Colonic mucosa (tissue), 4 donors: ENCODE results near the gene SLC30A4. TPM values are rescaled to one million over a fixed set of nuclear protein-coding genes. Genes with fewer than 3 reads are reported as not detected.

Experiments
- DNase-seq: peaks from one replicate; pipeline ENCODE4 v3.0.0-alpha.2; 2020
- H3K27ac ChIP-seq: fragments of 200-600 bp; one replicate; pipeline ENCODE4 v1.8.0; 2021
- H3K27me3 ChIP-seq: fragments of 200-600 bp; one replicate; pipeline ENCODE4 v1.8.0; 2021
- H3K36me3 ChIP-seq: fragments of 200-600 bp; one replicate; pipeline ENCODE4 v1.8.0; 2021
- H3K4me1 ChIP-seq: fragments of 200-600 bp; one replicate; pipeline ENCODE4 v1.8.0; 2021; ENCODE audit warnings: mild to moderate bottlenecking
- H3K4me3 ChIP-seq: fragments of 200-600 bp; one replicate; pipeline ENCODE4 v1.8.0; 2021
- H3K9ac ChIP-seq, 2 donors: one replicate each; pipeline ENCODE4 v1.7.0; 2013; ENCODE audit warnings: control low read depth in 2 of 2, low read depth in 2 of 2, low read length in 2 of 2
- H3K9me3 ChIP-seq: fragments of 200-600 bp; one replicate; pipeline ENCODE4 v1.8.0; 2021
- intact Hi-C: fragments of 100-400 bp; cut with DNase I; formaldehyde crosslinking; loops from one replicate; pipeline ENCODE4 v1.14.1; 2022
- total RNA-seq, 2 donors: library from RNA; stranded (reverse); fragmentation: NEBNext Ultra II Directional in 1 of 2; extraction: Animal tissue kit (Norgen Biotek cat#: 25700) in 1 of 2; gene quantifications; one replicate each; pipeline ENCODE4 v1.2.1, GENCODE V29; 2021
- TF ChIP-seq, protein P1 (sequence below): fragments of 200-600 bp; IDR thresholded peaks from one replicate; pipeline ENCODE4 v1.8.0; 2022; ENCODE audit warnings: antibody characterized with exemption, mild to moderate bottlenecking
- donor health status: healthy.
- donor health status: DM: no; HTN: no; CAD: no.
- donor health status: DM: no; HTN: no; CAD: no.

SLC30A4 gene, protein sequence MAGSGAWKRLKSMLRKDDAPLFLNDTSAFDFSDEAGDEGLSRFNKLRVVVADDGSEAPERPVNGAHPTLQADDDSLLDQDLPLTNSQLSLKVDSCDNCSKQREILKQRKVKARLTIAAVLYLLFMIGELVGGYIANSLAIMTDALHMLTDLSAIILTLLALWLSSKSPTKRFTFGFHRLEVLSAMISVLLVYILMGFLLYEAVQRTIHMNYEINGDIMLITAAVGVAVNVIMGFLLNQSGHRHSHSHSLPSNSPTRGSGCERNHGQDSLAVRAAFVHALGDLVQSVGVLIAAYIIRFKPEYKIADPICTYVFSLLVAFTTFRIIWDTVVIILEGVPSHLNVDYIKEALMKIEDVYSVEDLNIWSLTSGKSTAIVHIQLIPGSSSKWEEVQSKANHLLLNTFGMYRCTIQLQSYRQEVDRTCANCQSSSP
- 10 to 100 TPM in 1 of 2 donors, 1 to 10 TPM in 1; 4.5 to 10.7 TPM for total RNA-seq

DNA sequence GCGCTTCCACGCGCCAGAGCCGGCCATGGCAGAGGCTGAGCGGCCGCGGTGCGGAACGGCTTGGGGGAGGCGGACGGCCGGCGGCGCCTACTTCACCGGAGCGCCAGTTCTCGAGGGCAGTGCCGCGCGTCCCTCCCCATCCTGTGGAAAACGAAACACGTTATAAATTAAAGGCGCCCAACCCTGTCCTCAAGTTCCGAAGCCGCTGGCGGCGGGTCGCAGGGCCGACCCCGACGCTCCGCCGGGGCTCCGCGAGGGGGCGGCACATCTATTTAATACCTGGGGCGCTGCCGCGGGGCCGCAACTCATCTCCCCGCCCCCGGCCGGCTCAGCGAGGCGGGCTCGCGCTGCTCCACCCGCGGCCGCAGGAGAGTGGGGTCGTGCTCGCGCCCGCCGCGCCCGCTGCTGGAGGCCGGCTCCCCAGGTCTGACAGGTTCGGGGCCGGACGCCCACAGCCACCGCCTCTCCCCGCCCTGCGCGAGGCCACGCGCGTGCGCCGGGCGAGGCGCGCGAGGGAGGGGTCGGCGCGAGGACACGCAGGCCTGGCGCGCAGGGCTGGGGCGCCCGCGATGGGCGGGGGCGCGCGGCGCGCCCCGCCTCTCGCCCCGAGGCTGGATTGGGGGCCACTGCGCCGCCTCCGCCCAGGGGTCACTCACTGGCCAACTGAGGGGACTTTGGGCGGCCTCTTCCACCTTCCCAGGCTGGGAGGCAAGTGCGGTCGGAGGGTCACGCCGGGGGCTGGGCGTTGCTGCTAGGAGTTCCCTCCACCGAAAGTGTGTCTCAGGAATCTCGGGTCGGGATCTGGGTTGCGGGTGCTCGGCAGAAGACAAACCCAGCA, at the start of gene SLC30A4:
Gene SLC30A4, minus strand, starts transcription at position 428 of the 838 bp plus-strand sequence. Its CDS starts 401 bp downstream, at position 27.
- DNase-seq = peak; percentile 65
- TF ChIP-seq, protein P1, sequence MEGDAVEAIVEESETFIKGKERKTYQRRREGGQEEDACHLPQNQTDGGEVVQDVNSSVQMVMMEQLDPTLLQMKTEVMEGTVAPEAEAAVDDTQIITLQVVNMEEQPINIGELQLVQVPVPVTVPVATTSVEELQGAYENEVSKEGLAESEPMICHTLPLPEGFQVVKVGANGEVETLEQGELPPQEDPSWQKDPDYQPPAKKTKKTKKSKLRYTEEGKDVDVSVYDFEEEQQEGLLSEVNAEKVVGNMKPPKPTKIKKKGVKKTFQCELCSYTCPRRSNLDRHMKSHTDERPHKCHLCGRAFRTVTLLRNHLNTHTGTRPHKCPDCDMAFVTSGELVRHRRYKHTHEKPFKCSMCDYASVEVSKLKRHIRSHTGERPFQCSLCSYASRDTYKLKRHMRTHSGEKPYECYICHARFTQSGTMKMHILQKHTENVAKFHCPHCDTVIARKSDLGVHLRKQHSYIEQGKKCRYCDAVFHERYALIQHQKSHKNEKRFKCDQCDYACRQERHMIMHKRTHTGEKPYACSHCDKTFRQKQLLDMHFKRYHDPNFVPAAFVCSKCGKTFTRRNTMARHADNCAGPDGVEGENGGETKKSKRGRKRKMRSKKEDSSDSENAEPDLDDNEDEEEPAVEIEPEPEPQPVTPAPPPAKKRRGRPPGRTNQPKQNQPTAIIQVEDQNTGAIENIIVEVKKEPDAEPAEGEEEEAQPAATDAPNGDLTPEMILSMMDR = peak; percentile 15
- H3K4me3 ChIP-seq = peak within 1 kb of the TSS; percentile 66
- intact Hi-C loops = loop anchor here (10.0 kb wide), 1 partner anchor 62 kb away; the partner anchor contains the start of gene BLOC1S6
- no peaks in the 10 kb centered on the region for H3K36me3 ChIP-seq
- H3K4me1 ChIP-seq = peaks cover 7% of the 10 kb centered on the region
- H3K27ac ChIP-seq = peak within 1 kb of the TSS; percentile 81
- H3K9me3 ChIP-seq = no peaks in the 10 kb centered on the region
- H3K27me3 ChIP-seq = no peaks in the 10 kb centered on the region
- H3K9ac ChIP-seq = peak within 1 kb of the TSS; percentile 63 to 76

DNA sequence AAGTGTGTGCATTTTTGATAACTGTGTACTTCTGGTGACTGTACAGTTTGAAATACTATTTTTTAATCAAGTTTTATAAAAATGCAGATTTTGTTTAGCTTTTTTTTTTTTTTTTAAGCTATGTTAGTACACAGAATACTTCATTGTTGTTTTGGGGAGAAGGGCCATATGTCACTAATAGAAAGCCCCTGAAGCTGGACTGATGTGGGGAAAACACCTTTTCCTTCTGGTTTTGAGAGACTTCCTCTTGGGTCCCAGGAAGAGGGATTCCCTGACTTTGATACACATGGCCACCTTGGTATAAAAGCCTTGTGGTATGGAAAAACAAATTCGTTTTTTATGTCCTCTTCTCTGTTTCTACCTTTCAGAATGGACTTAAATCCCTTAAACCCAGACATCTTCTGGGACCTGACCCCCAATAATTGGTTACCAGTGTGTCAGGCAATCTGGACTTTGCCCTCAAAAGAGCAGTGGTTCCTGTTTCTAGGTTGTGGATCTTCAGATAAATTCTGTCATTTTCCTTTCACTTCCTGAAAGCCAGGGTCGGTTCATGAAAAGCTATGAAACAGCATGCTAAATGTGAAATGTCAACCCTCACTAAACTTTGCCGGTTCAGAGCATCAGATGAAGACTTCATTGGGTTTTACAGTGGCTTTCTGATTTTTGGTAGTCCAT, 33.5 kb upstream of the SLC30A4 start:
- Histone ChIP-seq H3K27ac (no peak overlapping the region), H3K4me1 (no peaks in the 10 kb centered on the region), H3K4me3 (no peak overlapping the region), H3K27me3 (no peaks in the 10 kb centered on the region), H3K9ac (no peak overlapping the region), H3K36me3 (no peaks in the 10 kb centered on the region), H3K9me3 (no peaks in the 10 kb centered on the region)
- intact Hi-C loops = no loop called here
- TF ChIP-seq, protein P1 = no peak
- no peak for DNase-seq

DNA sequence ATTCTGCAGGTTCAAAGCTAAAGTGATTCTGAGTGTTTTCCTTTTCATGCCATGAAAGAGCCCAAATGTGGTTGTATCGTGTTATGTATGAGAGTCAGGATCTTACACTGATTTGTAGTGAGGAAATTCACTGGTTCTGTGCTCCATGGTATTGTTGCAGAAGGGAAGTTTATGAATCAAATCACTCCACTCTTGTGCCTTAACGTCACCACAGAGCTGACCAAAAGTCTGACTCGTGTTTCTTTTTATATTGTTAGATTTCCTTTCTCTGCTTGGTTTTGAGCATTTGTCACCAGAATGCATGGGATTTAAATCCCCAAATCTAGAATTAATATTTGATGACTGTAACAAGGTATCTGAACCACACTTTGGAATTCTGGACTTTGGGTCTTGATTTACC, 29.1 kb upstream of the SLC30A4 start:
- H3K27ac ChIP-seq = no peak overlapping the region
- intact Hi-C loops = no loop called here
- H3K4me3 ChIP-seq = no peak overlapping the region
- TF ChIP-seq, protein P1 = no peak
- no peaks in the 10 kb centered on the region for H3K9me3 ChIP-seq
- H3K27me3 ChIP-seq = no peaks in the 10 kb centered on the region
- no peak for DNase-seq
- no peak overlapping the region for H3K9ac ChIP-seq
- H3K4me1 ChIP-seq = no peaks in the 10 kb centered on the region
- no peaks in the 10 kb centered on the region for H3K36me3 ChIP-seq

DNA sequence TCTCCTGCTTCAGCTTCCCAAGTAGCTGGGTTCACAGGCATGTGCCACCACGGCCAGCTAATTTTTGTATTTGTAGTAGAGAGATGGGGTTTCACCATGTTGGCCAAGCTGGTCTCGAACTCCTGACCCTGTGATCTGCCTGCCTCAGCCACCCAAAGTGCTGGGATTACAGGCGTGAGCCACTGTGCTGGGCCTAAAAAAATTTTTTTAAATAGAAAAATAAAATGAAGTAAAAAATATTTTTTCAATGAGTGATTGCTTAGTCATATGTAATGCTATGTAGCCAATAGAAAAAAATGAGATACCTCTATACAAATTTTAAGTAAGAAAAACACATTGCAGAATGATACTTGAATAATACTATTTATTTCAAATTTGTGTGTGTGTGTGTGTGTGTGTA, 27.9 kb upstream of the SLC30A4 start:
- Histone ChIP-seq H3K27ac (no peak overlapping the region), H3K4me3 (no peak overlapping the region), H3K36me3 (no peaks in the 10 kb centered on the region), H3K27me3 (no peaks in the 10 kb centered on the region), H3K4me1 (no peaks in the 10 kb centered on the region), H3K9ac (no peak overlapping the region), H3K9me3 (no peaks in the 10 kb centered on the region)
- intact Hi-C loops = no loop called here
- TF ChIP-seq, protein P1 = no peak
- DNase-seq = no peak
